ENCODE data around the gene LRBA. TPM values are rescaled to one million over a fixed set of nuclear protein-coding genes. Genes with fewer than 3 reads are reported as not detected.

The LRBA gene
- total and polyA plus RNA-seq, 2 of the 4 experiments (the other 2 are of a cell fraction): 10.2 to 51.6 TPM

DNA sequence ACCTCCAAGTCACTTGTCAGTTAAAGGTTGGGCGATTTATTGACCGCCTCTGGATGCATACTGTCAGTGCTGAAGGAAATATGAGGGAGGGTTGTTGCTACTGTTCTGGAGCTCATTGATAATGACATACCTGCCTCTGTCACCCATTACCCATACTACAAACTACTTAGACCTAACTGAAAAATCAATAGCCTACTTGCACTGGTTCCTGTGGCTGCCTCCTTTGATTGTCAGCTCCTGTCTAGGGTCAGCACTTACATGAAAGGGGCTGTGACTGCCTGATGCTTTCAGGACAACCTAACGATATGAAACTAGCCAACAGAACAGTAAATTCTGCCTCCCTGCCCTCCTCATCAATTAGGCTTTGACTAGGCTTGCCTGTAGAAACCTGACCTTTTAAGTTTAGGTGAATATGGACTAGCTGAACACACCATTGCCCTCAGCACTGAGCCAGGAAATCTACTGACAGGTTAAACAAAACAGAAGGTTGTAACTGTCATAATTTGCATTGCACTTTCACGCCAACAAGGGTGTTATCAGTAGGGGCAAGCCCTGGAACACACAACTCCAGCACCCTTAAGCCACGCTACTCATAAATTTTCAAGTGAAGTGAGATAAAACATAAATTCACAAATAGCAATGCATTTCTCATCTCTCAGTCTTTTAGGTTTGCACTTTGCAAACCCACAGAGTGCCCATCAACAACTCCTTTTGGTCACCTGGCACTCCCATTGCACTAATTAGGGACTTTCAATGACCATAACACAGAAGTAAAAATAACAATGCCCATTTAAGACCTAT, 442.2 kb downstream of the LRBA start:
- POLR2A ChIA-PET (ENCODE audit: unreplicated experiment): no interaction called here
- H3K4me3 ChIP-seq (ENCODE audit: insufficient read depth, low read depth, low read length): no peak overlapping the region
- no peak overlapping the region; the same call in 1 of the 2 replicates for H4K5ac ChIP-seq (ENCODE audit: low read depth, low read length)
- CTCF ChIA-PET: no interaction called here
- DNase-seq: no peak
- H2BK5ac ChIP-seq (ENCODE audit: low read depth, low read length, poor library complexity, severe bottlenecking): no peak overlapping the region
- H2BK15ac ChIP-seq (ENCODE audit: low read depth, low read length): no peak overlapping the region; the same call in 2 of the 3 replicates
- WGBS, 2 experiments (ENCODE audit: extremely low coverage in 2 of 2, insufficient read length in 1 of 2): no CpG with 5 or more reads among the region's 5 CpGs
- no peaks in the 10 kb centered on the region for H3K9me1 ChIP-seq (ENCODE audit: insufficient read depth, low read length)
- H3K56ac ChIP-seq (ENCODE audit: extremely low read depth, insufficient read depth, low read length): no peak overlapping the region
- H3K18ac ChIP-seq (ENCODE audit: low read depth, low read length): no peak overlapping the region
- H2BK120ac ChIP-seq (ENCODE audit: low read depth, low read length): no peak overlapping the region
- H3K4me2 ChIP-seq (ENCODE audit: low read depth, low read length): no peak overlapping the region
- no peak overlapping the region for H3K23ac ChIP-seq (ENCODE audit: low read depth, low read length)
- H3K27me3 ChIP-seq (ENCODE audit: control insufficient read depth, insufficient read depth, low read length): no peaks in the 10 kb centered on the region
- in situ Hi-C loops (cut with MboI; ENCODE audit: low sequenced_read_pairs) (no loop called here), intact Hi-C loops (cut with micrococcal nuclease) (no loop called here), dilution Hi-C loops (cut with HindIII; ENCODE audit: low sequenced_read_pairs, unreplicated experiment) (no loop called here)
- no peak for TF ChIP-seq CHD1 (IDR thresholded peaks at IDR 0.05; ENCODE audit: low read depth, low read length)
- TF ChIP-seq RFX5 (IDR thresholded peaks at IDR 0.05; ENCODE audit: low read depth, low read length): no peak
- TF ChIP-seq RAD21 (IDR thresholded peaks at IDR 0.05; ENCODE audit: low read length): no peak
- TF ChIP-seq ELK1 (IDR thresholded peaks at IDR 0.05; ENCODE audit: borderline replicate concordance, low read depth, low read length): no peak
- no peak for TF ChIP-seq MAZ (IDR thresholded peaks at IDR 0.05; ENCODE audit: borderline replicate concordance, low read depth, low read length)
- TF ChIP-seq SMC3 (IDR thresholded peaks at IDR 0.05; ENCODE audit: low read depth, low read length): no peak
- TF ChIP-seq MXI1 (IDR thresholded peaks at IDR 0.05; ENCODE audit: borderline replicate concordance, low read depth, low read length): no peak
- TF ChIP-seq POLR2A (IDR thresholded peaks at IDR 0.05; ENCODE audit: low read depth, low read length): no peak
- TF ChIP-seq CTCF (conservative IDR thresholded peaks at IDR 0.05; ENCODE audit: low read depth, low read length): no peak
- no peak for TF ChIP-seq RCOR1 (IDR thresholded peaks at IDR 0.05; ENCODE audit: insufficient replicate concordance, low read length)
- TF ChIP-seq BHLHE40 (IDR thresholded peaks at IDR 0.05; ENCODE audit: low read depth, low read length): no peak
- no peak overlapping the region for H3K14ac ChIP-seq (replicated peaks; ENCODE audit: low read depth, low read length)
- H3K9ac ChIP-seq (ENCODE audit: low read depth, low read length): no peak overlapping the region
- no peak overlapping the region for H4K8ac ChIP-seq (ENCODE audit: low read depth in 2 of 2, low read length in 2 of 2)
- no peaks in the 10 kb centered on the region for H3K36me3 ChIP-seq (ENCODE audit: control insufficient read depth, insufficient read depth, low read length)
- H3K79me1 ChIP-seq (ENCODE audit: low read depth in 1 of 2, low read length in 2 of 2): peaks cover 0 to 7% of the 10 kb centered on the region in 2 experiments; a peak in 1 of 4 replicates
- H2BK20ac ChIP-seq (ENCODE audit: low read depth, low read length): 0 out of 2 replicates have a peak overlapping the region, but pooled peaks have one; percentile 8
- no peak for ATAC-seq (ENCODE audit: low read depth)
- H2AFZ ChIP-seq (replicated peaks; ENCODE audit: low read length, poor library complexity): no peak overlapping the region
- no peaks in the 10 kb centered on the region for H4K20me1 ChIP-seq (ENCODE audit: insufficient read depth, low read length)
- H4K91ac ChIP-seq (ENCODE audit: insufficient read depth, low read depth, low read length): no peak overlapping the region; the same call in 1 of the 2 replicates
- no peak overlapping the region for H3K4ac ChIP-seq (ENCODE audit: low read depth, low read length)
- no peak overlapping the region for H3K27ac ChIP-seq (ENCODE audit: insufficient read depth, low read length)
- H2AK5ac ChIP-seq (ENCODE audit: low read depth, low read length): peak overlapping the region; percentile 25; the same call in 1 of the 2 replicates
- no peaks in the 10 kb centered on the region; the same call in none of the 2 replicates for H3K4me1 ChIP-seq (ENCODE audit: control insufficient read depth, insufficient read depth, low read length)
- BruUV-seq (replicated peaks): no TSS peak
- H3K9me3 ChIP-seq (ENCODE audit: control insufficient read depth, insufficient read depth, low read length): no peaks in the 10 kb centered on the region
- H2AK9ac ChIP-seq (replicated peaks; ENCODE audit: low read depth, low read length, poor library complexity): no peak overlapping the region
